ENCODE data around the gene HPGDS.
"Not testable (repeated sequence)": the region's sequence is repeated elsewhere in the genome, so short reads cannot be mapped to it uniquely, and the experiment has no call there.

Gene HPGDS

DNA sequence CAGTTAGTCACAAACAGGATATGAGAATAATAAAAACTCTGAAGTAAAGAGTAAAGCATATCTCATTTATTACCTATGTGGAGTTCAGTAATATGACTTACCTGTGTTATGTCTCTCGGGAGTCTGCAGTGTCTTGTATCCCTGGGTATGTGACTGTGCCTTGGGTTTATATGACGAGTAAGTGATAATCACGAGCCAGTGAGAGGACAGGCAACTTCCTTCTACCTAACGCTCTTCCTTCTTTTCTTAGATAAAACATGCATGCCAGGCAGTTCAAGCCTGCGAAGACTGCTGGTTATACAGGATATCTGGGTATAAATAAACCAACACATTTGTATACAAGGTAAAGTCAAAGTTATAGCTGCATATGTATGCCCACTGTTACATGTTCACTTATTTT lies at the start of gene HPGDS:
TSS of gene HPGDS (minus strand) at position 143 of the 400 bp plus-strand sequence. CDS start 8,207 bp downstream, outside the sequence.
- no peak for DNase-seq (ENCODE audit: low read depth)

DNA sequence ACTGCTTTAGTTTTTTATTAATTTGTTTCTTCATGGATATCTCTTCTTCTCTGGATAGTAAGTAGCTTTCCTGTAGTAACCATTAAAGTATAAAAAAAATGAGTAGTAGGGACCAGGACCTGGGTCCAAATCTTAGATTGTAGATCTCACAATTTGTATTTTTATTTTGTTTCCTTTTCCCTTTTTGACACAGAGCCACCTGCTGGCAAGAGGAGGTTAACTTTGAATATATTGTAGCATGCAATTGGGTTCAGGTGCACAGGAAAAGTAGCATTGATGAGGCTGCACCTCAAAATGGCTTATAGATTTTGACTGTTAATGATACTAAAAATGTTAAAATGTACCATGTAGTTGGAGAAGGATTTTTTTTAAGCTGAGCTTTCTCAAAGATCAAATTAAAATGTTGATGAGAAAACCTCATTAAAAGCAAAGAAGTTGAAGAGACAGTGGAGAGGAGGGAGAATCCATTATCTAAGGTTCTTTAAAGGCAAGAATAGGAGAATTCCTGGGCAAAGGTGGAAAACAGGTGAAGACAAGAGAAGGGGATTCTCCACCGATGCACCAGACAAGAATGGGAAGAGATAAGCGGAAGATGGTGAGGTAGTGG lies 48.3 kb upstream of the HPGDS start:
- peak; percentile 30 for DNase-seq (ENCODE audit: low read depth)

- no peak for DNase-seq (ENCODE audit: low read depth)
These were observed 47.1 kb upstream of the HPGDS start for GRCh38 chr4:94389595-94390267.

DNA sequence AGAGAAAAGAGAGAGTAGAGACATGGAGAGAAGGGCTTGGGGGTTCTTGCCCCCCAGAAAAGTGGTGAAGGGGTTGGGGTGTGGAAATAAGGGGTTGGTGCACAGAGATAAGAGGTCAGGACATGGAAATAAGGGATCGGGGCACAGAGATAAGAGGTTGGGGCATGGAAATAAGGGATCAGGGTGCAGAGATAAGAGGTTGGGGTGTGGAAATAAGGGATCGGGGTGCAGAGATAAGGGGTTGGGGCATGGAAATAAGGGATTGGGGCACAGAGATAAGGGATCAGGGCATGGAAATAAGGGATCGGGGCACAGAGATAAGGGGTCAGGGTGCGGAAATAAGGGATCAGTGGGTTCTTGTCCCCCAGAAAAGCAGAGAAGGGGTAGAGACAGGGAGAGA lies 45.3 kb upstream of the HPGDS start:
- not testable (repeated sequence) for DNase-seq (ENCODE audit: low read depth)

DNA sequence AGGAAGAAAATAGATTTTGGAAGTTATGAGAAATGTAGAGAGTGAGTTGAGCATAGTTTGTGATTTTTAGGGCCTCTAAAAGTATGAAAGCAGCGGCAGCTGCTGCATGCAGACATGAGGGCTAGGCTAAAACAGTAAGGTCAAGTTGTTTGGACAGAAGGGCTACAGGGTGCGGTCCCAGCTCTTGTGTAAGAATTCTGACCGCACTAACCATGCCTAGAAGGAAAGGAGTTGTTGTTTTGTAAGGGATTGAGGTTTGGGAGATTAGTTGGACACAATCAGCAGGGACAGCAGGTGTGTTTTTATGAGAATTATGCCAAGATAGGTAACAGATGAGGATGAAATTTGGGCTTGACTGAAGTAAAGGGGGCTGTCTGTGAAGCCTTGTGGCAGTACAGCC lies 42.8 kb upstream of the HPGDS start:
- not testable (repeated sequence) for DNase-seq (ENCODE audit: low read depth)

DNA sequence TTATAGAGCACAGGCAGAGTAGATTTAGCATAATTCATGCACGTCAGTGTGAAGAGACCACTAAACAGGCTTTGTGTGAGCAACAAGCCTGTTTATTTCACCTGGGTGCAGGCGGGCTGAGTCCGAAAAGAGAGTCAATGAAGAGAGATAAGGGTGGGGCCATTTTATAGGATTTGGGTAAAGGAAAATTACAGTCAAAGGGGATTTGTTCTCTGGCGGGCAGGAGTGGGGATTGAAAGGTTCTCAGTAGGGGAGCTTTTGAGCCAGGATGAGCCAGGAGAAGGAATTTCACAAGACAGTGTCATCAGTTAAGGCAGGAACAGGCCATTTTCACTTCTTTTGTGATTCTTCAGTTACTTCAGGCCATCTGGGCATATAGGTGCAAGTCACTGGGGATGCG lies 40.3 kb upstream of the HPGDS start:
- DNase-seq (ENCODE audit: low read depth) = not testable (repeated sequence)

- no peak for DNase-seq (ENCODE audit: low read depth)
These were observed 35.4 kb upstream of the HPGDS start for GRCh38 chr4:94378047-94378446.

GRCh38 chr4:94377294-94377693 lies 34.7 kb upstream of the HPGDS start:
- no peak for DNase-seq (ENCODE audit: low read depth)

- no peak for DNase-seq (ENCODE audit: low read depth)
These were observed 32.7 kb upstream of the HPGDS start for GRCh38 chr4:94375364-94375763.

DNA sequence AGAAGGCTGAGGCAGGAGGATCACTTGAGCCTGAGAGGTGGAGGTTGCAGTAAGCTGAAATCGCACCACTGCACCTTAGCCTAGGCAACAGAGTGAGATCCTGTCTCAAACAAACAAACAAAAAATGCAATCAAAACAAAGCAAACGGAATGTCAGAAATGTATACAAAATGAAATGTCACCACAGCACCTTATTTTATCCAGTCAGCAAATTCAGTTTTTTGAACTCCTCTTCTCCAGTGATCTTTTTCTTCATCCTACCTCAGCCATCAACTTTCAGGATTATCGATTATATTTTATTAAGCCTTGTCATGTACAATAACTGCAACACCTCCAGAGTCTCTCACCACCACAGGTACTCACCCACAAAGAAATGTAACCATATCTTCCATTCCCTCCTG lies 31.1 kb upstream of the HPGDS start:
- no peak for DNase-seq (ENCODE audit: low read depth)

DNA sequence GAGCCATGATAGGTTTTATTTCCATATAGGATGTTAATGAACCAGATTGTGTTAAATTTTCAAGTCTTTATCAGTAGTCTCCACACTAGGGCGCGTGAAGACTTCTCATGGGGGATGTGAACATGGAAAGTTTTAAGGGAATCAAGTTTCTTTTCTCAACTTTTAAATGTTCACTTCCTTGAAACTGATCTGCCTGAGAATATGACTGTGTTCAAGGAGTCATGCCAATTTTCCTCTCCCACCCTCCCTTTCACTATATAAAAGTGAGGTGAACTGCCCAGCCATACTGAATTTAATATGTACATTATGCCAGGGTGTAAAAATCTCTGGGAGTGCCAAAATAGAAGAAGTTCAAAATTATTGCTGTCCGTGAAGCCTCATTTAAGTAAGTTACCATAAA lies 30.4 kb upstream of the HPGDS start:
- no peak for DNase-seq (ENCODE audit: low read depth)

DNA sequence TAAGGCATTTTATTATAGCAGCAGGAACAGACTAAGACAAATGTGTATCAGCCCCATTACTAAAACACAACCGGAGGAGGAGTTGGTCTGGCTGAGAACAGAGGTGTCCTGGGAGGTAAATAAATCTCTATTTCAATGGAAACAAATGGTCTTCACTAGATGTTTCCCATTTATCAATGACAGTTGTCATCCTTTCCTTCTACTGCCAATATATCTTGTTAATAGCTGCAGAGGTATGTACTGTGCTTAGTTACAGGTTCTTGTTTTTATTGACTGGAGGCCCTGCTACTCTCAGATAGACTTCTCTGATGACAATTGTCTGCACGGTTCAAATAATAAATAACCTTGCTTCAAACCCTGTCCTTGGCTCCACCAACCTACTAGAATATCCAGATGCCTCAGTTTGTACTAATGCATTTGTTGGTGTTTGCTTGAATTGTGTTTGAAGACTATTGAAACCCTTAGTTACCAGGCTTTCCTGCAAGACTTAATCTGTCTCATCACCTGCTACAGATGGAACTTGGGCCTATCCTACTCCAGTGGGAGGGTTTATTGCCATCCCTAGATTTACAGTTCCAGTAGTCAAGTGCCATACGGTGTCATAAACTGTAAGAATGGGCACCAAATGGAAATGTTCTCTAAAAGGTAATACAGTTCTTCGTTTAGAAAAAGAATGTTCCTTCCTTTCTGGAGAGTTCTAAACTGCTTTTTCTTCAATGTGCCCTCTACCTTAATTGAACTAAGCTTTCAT lies 29.8 kb upstream of the HPGDS start:
- no peak for DNase-seq (ENCODE audit: low read depth)

- no peak for DNase-seq (ENCODE audit: low read depth)
These were observed 28.7 kb upstream of the HPGDS start for GRCh38 chr4:94371290-94371689.

DNA sequence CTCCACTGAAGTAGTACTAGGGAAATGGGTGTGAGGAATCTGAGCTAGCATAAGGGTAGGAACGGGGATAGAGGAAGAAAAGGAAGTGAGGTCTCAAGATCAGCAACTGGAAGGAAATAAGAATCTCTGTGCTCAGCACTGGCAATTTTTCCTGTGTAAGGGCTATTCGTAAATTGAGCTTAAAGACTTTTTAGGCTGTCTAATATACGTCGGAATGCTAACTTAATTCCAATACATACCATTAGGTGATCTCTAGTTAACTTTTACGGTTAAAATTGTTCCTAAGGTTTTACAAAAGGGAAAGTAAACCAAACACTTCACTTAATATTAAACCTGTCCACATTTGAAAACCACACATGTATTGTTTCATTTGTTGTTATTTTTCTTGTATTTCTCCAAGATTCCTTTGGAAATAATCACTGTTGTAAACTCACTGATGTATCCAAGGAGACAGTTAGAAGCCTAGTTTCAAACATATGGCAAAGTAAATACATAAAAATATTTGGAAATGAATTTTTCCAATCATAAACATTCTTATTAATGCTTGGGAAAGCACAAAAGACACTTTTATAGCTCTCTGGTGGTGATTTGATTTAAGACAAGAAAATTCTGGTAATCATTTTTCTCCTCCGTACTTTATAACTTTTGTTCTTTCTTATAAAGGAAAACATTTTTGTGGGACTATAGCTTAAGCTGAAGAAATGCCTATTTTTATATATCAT lies 28.1 kb upstream of the HPGDS start:
- DNase-seq (ENCODE audit: low read depth) = no peak

GRCh38 chr4:94369046-94369445 lies 26.4 kb upstream of the HPGDS start:
- DNase-seq (ENCODE audit: low read depth) = no peak

DNA sequence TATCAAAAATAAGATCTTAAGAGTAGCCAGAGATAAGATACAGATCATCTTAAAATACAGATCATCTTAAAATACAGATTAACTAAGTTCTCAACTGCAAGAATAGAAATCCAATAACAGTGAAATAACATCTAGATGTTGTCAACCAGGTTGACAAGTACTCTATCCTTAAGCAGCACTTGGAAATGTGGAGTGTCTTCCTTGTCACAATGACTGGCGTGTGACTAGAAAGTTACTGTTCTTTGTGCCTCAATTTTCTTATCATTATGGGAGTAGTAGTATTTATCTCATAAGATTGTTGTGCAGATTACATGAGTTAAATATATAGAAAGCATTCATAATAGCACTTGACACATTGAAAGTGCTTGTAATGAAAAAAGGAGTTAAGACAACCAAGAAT lies 25.8 kb upstream of the HPGDS start:
- no peak for DNase-seq (ENCODE audit: low read depth)

DNA sequence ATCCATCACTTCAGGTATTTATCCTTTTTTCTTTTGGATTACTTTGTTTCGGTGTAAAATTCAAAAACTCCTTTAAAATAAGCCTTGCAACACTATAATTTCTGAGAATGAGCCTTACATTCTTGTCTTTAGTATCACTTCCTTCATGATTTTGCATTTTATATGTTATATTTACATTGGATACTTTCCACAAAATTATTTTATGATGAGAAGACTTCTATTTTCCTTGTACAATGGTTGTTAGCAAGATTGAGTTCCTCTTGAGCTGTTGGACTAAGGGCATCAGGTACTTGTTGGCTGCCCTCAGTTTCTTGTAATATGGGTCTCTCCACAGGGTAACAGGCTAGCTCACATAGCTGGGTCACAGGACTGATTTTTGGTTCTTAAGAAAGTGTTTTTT lies 22.7 kb upstream of the HPGDS start:
- peak; percentile 44 for DNase-seq (ENCODE audit: low read depth)

DNA sequence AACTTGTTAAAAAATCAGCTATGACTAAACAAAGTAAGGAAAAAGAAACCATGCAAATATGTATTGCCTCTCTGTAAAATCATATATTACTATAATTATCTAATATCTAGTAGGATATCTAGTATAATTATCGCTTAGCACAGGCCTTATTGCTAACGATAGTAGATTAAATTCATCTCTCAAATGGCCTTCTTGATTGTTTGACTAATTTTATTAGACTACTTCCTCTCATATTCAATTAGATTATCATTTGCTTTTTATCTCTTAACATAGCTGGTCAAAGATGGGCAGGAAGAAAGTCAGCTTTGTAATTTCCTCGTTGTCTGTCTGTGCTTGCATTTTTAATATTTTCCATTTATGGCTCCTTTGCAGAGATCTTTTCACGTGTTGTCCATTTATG lies 21.9 kb upstream of the HPGDS start:
- no peak for DNase-seq (ENCODE audit: low read depth)

- DNase-seq (ENCODE audit: low read depth) = peak; percentile 49
These were observed 20.6 kb upstream of the HPGDS start for GRCh38 chr4:94363136-94363655.

DNA sequence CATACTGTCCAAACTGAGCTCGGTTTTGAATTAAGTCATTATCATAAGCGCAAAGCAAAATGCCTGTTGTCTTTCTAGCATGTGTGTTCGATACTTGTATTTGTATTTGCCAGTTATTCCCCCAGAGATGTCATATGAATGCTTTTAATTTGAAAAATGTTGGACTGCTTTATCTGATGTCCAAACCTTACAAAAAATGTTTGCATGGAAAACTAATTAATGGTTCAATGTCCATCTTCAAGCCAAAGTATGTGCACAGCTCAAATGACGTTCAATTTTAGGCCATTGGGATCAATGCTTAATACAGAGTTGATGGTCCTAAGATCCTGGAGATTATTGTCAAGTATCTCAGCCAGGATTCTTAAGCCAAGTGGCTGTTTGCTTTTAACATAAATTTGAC lies 17.2 kb upstream of the HPGDS start:
- DNase-seq (ENCODE audit: low read depth) = no peak

GRCh38 chr4:94359221-94359620 lies 16.6 kb upstream of the HPGDS start:
- no peak for DNase-seq (ENCODE audit: low read depth)

DNA sequence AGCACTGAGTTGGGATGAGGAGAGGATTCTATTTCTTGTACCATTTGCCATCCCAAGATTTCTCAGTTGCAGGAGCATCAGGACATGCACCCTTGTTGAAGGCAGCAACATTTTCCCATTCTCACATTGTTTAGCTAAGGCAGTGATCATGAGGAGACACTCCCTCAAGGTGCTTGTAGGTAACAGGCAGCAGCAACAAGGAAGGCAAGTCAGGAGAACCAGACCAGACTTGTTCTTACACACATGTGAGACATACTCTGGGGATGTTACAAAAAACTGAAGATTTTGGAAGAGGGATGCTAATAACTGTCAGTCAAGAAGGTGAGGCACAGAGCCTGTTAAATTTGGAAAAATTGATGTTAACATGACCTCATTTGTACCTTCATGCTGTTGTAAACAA lies 15.5 kb upstream of the HPGDS start:
- no peak for DNase-seq (ENCODE audit: low read depth)

Measured in EH (cell line).